ENCODE results near the gene MOV10. TPM values are rescaled to one million over a fixed set of nuclear protein-coding genes. Genes with fewer than 3 reads are reported as not detected.

MOV10 gene
- total and polyA plus RNA-seq, 2 of the 8 experiments (the other 6 are each of a cell fraction or from before 2014, with no cell fraction given), result 57.3 to 109 TPM

DNA sequence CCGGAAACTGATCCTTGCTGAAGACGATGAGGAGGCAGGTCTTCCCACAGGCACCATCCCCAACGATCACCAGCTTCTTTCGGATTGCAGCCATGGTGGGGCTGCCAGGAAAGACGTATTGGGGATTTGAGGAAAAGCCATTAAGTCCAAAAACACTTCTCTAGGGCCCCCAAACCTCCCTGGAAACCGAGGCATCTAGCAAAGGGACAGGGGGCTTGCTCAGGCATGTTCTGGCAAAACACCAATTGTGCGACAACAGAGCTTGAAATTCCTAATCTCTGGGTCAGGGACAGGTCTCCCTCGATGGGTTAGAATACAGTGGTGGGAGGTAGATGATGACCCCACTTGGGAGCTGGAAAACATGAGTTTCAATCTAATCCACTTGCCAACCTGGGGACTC is 29.2 kb downstream of the MOV10 start:
- ChIA-PET CTCF (ENCODE audit: partially characterized antibody) (interaction anchor here (0.7 to 9.8 kb wide), 8 partner anchors 11 to 345 kb away, joined by 3 to 63 read pairs (median 6); partner anchors contain the start of genes MOV10 and PPM1J), POLR2A (ENCODE audit: partially characterized antibody) (interaction anchor here (1.0 to 4.1 kb wide), 14 partner anchors 9 to 313 kb away, joined by 3 to 71 read pairs (median 4); partner anchors contain the start of genes MOV10, PPM1J, ST7L and WNT2B)

More for the DNA sequence above, 29.2 kb downstream of the MOV10 start:
- DNase-seq (ENCODE audit: low read depth in 1 of 2, low spot score in 2 of 2) (no peak), FAIRE-seq (no peak)
- Histone ChIP-seq H4K8ac (ENCODE audit: extremely low read depth, insufficient read depth, low read length) (no peak overlapping the region), H2BK120ac (replicated peaks; ENCODE audit: low read depth, low read length) (no peak overlapping the region), H3K23ac (ENCODE audit: insufficient read length) (no peak overlapping the region), H3K27ac (ENCODE audit: low read depth, low read length) (no peak overlapping the region), H4K5ac (ENCODE audit: insufficient read length, low read depth, low read length) (no peak overlapping the region), H4K91ac (replicated peaks; ENCODE audit: insufficient read length, low read length) (no peak overlapping the region), H2BK12ac (ENCODE audit: low read depth, low read length) (no peak overlapping the region), H3K27me3 (replicated peaks in 1 of 4; ENCODE audit: control insufficient read depth in 3 of 4, extremely low read depth in 1 of 4, insufficient read depth in 3 of 4, low read length in 3 of 4) (peaks cover 0 to 10% (median 5%) of the 10 kb centered on the region in 4 experiments; a peak in 2 of 7 replicates), H2AK5ac (ENCODE audit: low read depth, low read length) (no peak overlapping the region), H3K79me1 (ENCODE audit: low read depth, low read length) (no peaks in the 10 kb centered on the region), H3K4me1 (replicated peaks in 1 of 4; ENCODE audit: control insufficient read depth in 3 of 4, insufficient read depth in 4 of 4, low read length in 3 of 4) (peaks cover 14 to 55% (median 32%) of the 10 kb centered on the region in 4 experiments), H3K9ac (replicated peaks in 1 of 4; ENCODE audit: extremely low read depth in 1 of 4, low read depth in 3 of 4, low read length in 3 of 4) (no peak overlapping the region), H3K36me3 (ENCODE audit: control insufficient read depth in 2 of 4, insufficient read depth in 4 of 4, low read length in 3 of 4) (peaks cover 4 to 14% (median 8%) of the 10 kb centered on the region in 4 experiments; a peak in 5 of 8 replicates), H3K23me2 (ENCODE audit: low read depth, low read length) (peaks cover 11% of the 10 kb centered on the region; the same call in 1 of the 2 replicates), H3K18ac (ENCODE audit: extremely low read depth, low read length) (no peak overlapping the region), H3K14ac (ENCODE audit: insufficient read length) (no peak overlapping the region), H3K4me3 (ENCODE audit: extremely low read depth in 1 of 4, insufficient read depth in 2 of 4, low read depth in 3 of 4, low read length in 4 of 4) (no peak overlapping the region), H3K79me2 (ENCODE audit: control insufficient read depth in 1 of 2, insufficient read depth in 2 of 2, low read length in 2 of 2) (no peaks in the 10 kb centered on the region), H3K4ac (replicated peaks; ENCODE audit: insufficient read length, low read depth, low read length) (no peak overlapping the region), H3K4me2 (ENCODE audit: insufficient read depth in 1 of 2, low read depth in 2 of 2, low read length in 2 of 2) (peak overlapping the region in 1 of 2 experiments; percentile 41; a peak in 1 of 4 replicates), H3K9me3 (ENCODE audit: insufficient read depth in 2 of 2, low read depth in 1 of 2, low read length in 1 of 2) (no peaks in the 10 kb centered on the region), H2BK20ac (ENCODE audit: low read length) (no peak overlapping the region), H2AFZ (ENCODE audit: low read length) (no peak overlapping the region), H4K20me1 (replicated peaks in 1 of 2; ENCODE audit: control insufficient read depth in 1 of 2, insufficient read depth in 2 of 2, low read length in 2 of 2) (peaks cover 10 to 24% of the 10 kb centered on the region in 2 experiments), H3K56ac (replicated peaks; ENCODE audit: insufficient read length, low read depth, low read length) (no peak overlapping the region), H2BK5ac (ENCODE audit: low read depth, low read length) (no peak overlapping the region; the same call in 1 of the 2 replicates), H2BK15ac (ENCODE audit: low read length) (no peak overlapping the region)
- WGBS, 2 experiments (ENCODE audit: extremely low coverage in 1 of 2, insufficient coverage in 1 of 2, insufficient read length in 1 of 2, insufficient replicate concordance in 2 of 2, low coverage in 1 of 2, low lambda C conversion rate in 2 of 2, missing lambda C conversion rate in 1 of 2), result 91% methylated on average over 8 of the region's 8 CpGs; no CpG with 5 or more reads in 1 of the 2 experiments
- TF ChIP-seq SRF (IDR thresholded peaks at IDR 0.05; ENCODE audit: low read depth, low read length) (no peak), SP4 (IDR thresholded peaks at IDR 0.05; ENCODE audit: low read length) (no peak), TAF1 (IDR thresholded peaks at IDR 0.05; ENCODE audit: low read depth, low read length) (no peak), ZNF274 (IDR thresholded peaks at IDR 0.05; ENCODE audit: borderline replicate concordance, extremely low read depth, low read length) (no peak), EGR1 (IDR thresholded peaks at IDR 0.05; ENCODE audit: borderline replicate concordance, low read depth, low read length) (no peak)
